Neural cell (in vitro differentiated cells): ENCODE data around the gene PTPRC. TPM values are rescaled to one million over a fixed set of nuclear protein-coding genes. Genes with fewer than 3 reads are reported as not detected.

ENCODE experiments used
- H2AFZ ChIP-seq: fragments of 200-600, 300-800 bp; sonication (generic), shearing (Covaris generic); 2 replicates; pipeline ENCODE4 v1.6.0; 2014; ENCODE audit warnings: low read depth, mild to moderate bottlenecking, antibody characterized with exemption, low read length, moderate library complexity
- H3F3A ChIP-seq: fragments of 200-600 bp; shearing (Covaris generic); 2 replicates; pipeline ENCODE4 v1.6.1; 2016; ENCODE audit warnings: mild to moderate bottlenecking, moderate library complexity, mixed read lengths, antibody characterized with exemption, low read length; ENCODE audit not compliant: insufficient read depth, poor library complexity, severe bottlenecking
- H3K27ac ChIP-seq: fragments of 200-600, 300-800 bp; sonication (generic), shearing (Covaris generic); 2 replicates; pipeline ENCODE4 v1.5.1; 2014; ENCODE audit warnings: mild to moderate bottlenecking, low read length, moderate library complexity
- H3K27me3 ChIP-seq: fragments of 300-800, 200-600 bp; sonication (generic), shearing (Covaris generic); 2 replicates; pipeline ENCODE4 v1.6.0; 2014; ENCODE audit warnings: mild to moderate bottlenecking, low read depth, low read length, moderate library complexity; ENCODE audit not compliant: insufficient read depth
- H3K36me3 ChIP-seq: fragments of 300-800, 200-600 bp; sonication (generic), shearing (Covaris generic); 2 replicates; pipeline ENCODE4 v1.5.1; 2014; ENCODE audit warnings: mild to moderate bottlenecking, antibody characterized with exemption, low read length, moderate library complexity; ENCODE audit not compliant: insufficient read depth
- H3K4me2 ChIP-seq: fragments of 300-800, 200-600 bp; sonication (generic), shearing (Covaris generic); 2 replicates; pipeline ENCODE4 v1.6.0; 2014; ENCODE audit warnings: mild to moderate bottlenecking, low read length
- H3K4me3 ChIP-seq: fragments of 300-800, 200-600 bp; sonication (generic), shearing (Covaris generic); 2 replicates; pipeline ENCODE4 v1.5.1; 2014; ENCODE audit warnings: mild to moderate bottlenecking, low read length, moderate library complexity
- H3K79me2 ChIP-seq: fragments of 200-600 bp; shearing (Covaris generic); replicated peaks from 2 replicates; pipeline ENCODE4 v1.6.0; 2014; ENCODE audit warnings: mild to moderate bottlenecking, low read length, moderate library complexity; ENCODE audit not compliant: insufficient read depth
- H3K9ac ChIP-seq: fragments of 300-800, 200-600 bp; sonication (generic), shearing (Covaris generic); 2 replicates; pipeline ENCODE4 v1.6.1; 2016; ENCODE audit warnings: mild to moderate bottlenecking, low read length, mixed read lengths
- H3K9me2 ChIP-seq: fragments of 200-600 bp; shearing (Covaris generic); 2 replicates; pipeline ENCODE4 v1.6.1; 2016; ENCODE audit warnings: mild to moderate bottlenecking, low read length, mixed read lengths; ENCODE audit not compliant: insufficient read depth
- H3K9me3 ChIP-seq: fragments of 200-600, 300-800 bp; sonication (generic), shearing (Covaris generic); 2 replicates; pipeline ENCODE4 v1.6.1; 2016; ENCODE audit warnings: mild to moderate bottlenecking, mixed run types, low read length, moderate library complexity, mixed read lengths
- H4K20me1 ChIP-seq: fragments of 200-600 bp; shearing (Covaris generic); 2 replicates; pipeline ENCODE4 v1.6.1; 2016; ENCODE audit warnings: mild to moderate bottlenecking, mixed run types; ENCODE audit not compliant: insufficient read depth
- CTCF ChIP-seq: fragments of 450-650 bp; IDR thresholded peaks from 2 replicates; pipeline ENCODE4 v1.5.1; 2014; ENCODE audit warnings: antibody characterized with exemption, mild to moderate bottlenecking, moderate library complexity; ENCODE audit not compliant: poor library complexity, severe bottlenecking
- EP300 ChIP-seq: fragments of 450-650 bp; conservative IDR thresholded peaks from 2 replicates; pipeline ENCODE4 v1.6.1; 2014; ENCODE audit warnings: antibody characterized with exemption, mild to moderate bottlenecking, moderate library complexity; ENCODE audit not compliant: poor library complexity, severe bottlenecking
- EZH2 ChIP-seq: fragments of 200-600, 300-800 bp; shearing (Covaris generic), sonication (generic); IDR thresholded peaks from 2 replicates; pipeline ENCODE4 v1.6.1; 2014; ENCODE audit warnings: antibody characterized with exemption, low read length, borderline replicate concordance, mild to moderate bottlenecking; ENCODE audit not compliant: insufficient read depth, poor library complexity, severe bottlenecking
- MXI1 ChIP-seq: fragments of 450-650 bp; conservative IDR thresholded peaks from 2 replicates; pipeline ENCODE4 v1.6.1; 2014; ENCODE audit warnings: antibody characterized with exemption, mild to moderate bottlenecking; ENCODE audit not compliant: poor library complexity, severe bottlenecking
- POLR2AphosphoS5 ChIP-seq: IDR thresholded peaks from 2 replicates; pipeline ENCODE4 v1.6.1; 2012
- RAD21 ChIP-seq: fragments of 450-650 bp; conservative IDR thresholded peaks from 2 replicates; pipeline ENCODE4 v1.6.1; 2014; ENCODE audit warnings: antibody characterized with exemption, mild to moderate bottlenecking, moderate library complexity
- REST ChIP-seq: IDR thresholded peaks from 2 replicates; pipeline ENCODE4 v1.6.1; 2012; ENCODE audit warnings: borderline replicate concordance
- SMC3 ChIP-seq: fragments of 450-650 bp; conservative IDR thresholded peaks from 2 replicates; pipeline ENCODE4 v1.6.1; 2014; ENCODE audit warnings: antibody characterized with exemption, mild to moderate bottlenecking, moderate library complexity; ENCODE audit not compliant: poor library complexity
- TAF1 ChIP-seq: IDR thresholded peaks from 2 replicates; pipeline ENCODE4 v1.6.1; 2012; ENCODE audit warnings: low read depth
- polyA plus RNA-seq: library from polyadenylated mRNA; depleted of rRNA; stranded (reverse); fragments of >200 nt; gene quantifications from 2 replicates; pipeline ENCODE4 v1.2.3, GENCODE V29; 2014

The PTPRC gene
- polyA plus RNA-seq, 1 donor from 2014 or later, result 0.12 TPM

GRCh38 chr1:198729195-198729863, 90.5 kb downstream of the PTPRC start:
- Histone ChIP-seq H3K4me2 (no peak overlapping the region), H3K79me2 (no peaks in the 10 kb centered on the region), H4K20me1 (no peaks in the 10 kb centered on the region), H3F3A (no peaks in the 10 kb centered on the region), H3K9me2 (no peaks in the 10 kb centered on the region), H3K36me3 (no peaks in the 10 kb centered on the region), H3K27ac (no peak overlapping the region), H2AFZ (no peak overlapping the region), H3K9ac (no peak overlapping the region), H3K27me3 (no peaks in the 10 kb centered on the region), H3K4me3 (no peak overlapping the region), H3K9me3 (no peaks in the 10 kb centered on the region)
- TF ChIP-seq SMC3, result no peak
- TF ChIP-seq EP300, result no peak
- TF ChIP-seq RAD21, result no peak
- TF ChIP-seq POLR2AphosphoS5, result no peak
- TF ChIP-seq MXI1, result no peak
- no peak for TF ChIP-seq CTCF
- TF ChIP-seq REST, result no peak
- no peak for TF ChIP-seq EZH2
- TF ChIP-seq TAF1, result no peak

- Histone ChIP-seq H3K4me3 (no peak overlapping the region), H3K9me2 (no peaks in the 10 kb centered on the region), H3F3A (no peaks in the 10 kb centered on the region), H3K4me2 (no peak overlapping the region), H3K79me2 (no peaks in the 10 kb centered on the region), H3K9me3 (no peaks in the 10 kb centered on the region), H3K27me3 (no peaks in the 10 kb centered on the region), H3K27ac (no peak overlapping the region), H4K20me1 (no peaks in the 10 kb centered on the region), H3K36me3 (no peaks in the 10 kb centered on the region), H3K9ac (no peak overlapping the region), H2AFZ (no peak overlapping the region)
- TF ChIP-seq CTCF (no peak), TAF1 (no peak), MXI1 (no peak), REST (no peak), EZH2 (no peak), POLR2AphosphoS5 (no peak), SMC3 (no peak), RAD21 (no peak), EP300 (no peak)
Measured at GRCh38 chr1:198730952-198731351, 92.1 kb downstream of the PTPRC start.
